Glomerular endothelial cell (primary cell): Measurements from ENCODE around the gene TRERF1. TPM values are rescaled to one million over a fixed set of nuclear protein-coding genes. Genes with fewer than 3 reads are reported as not detected.
"Not testable (repeated sequence)": the region's sequence is repeated elsewhere in the genome, so short reads cannot be mapped to it uniquely, and the experiment has no call there.

Experiments used
- DNase-seq: peaks from one replicate; pipeline ENCODE4 v3.0.0-alpha.2; 2011; ENCODE audit warnings: low read depth, low spot score; ENCODE audit errors: extremely low read depth
- total RNA-seq: library from RNA; depleted of rRNA; stranded (reverse); fragments of >200 nt; gene quantifications from 2 replicates; pipeline ENCODE4 v1.2.3, GENCODE V29; 2015

Gene TRERF1
- total RNA-seq, 1 donor from 2014 or later: 2.5 TPM

DNA sequence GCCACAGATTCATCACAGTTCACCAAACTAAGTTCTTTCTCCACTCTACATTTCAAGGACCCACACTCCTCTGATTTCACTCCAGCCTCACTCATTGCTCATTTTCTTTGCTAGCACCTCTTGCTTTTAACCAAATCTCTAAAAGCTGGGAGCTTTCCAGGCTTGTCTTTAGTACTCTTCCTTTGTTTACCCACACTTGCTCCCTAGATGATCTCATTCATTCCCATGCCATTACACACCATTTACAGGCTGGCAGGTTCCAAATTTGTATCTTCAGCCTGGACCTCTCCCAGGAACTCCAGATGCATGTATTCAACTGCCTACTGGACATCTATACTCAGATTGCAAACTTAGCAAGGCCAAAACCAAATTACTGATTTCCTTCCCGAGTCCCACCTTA lies 251.7 kb downstream of the TRERF1 start:
- DNase-seq: no peak

DNA sequence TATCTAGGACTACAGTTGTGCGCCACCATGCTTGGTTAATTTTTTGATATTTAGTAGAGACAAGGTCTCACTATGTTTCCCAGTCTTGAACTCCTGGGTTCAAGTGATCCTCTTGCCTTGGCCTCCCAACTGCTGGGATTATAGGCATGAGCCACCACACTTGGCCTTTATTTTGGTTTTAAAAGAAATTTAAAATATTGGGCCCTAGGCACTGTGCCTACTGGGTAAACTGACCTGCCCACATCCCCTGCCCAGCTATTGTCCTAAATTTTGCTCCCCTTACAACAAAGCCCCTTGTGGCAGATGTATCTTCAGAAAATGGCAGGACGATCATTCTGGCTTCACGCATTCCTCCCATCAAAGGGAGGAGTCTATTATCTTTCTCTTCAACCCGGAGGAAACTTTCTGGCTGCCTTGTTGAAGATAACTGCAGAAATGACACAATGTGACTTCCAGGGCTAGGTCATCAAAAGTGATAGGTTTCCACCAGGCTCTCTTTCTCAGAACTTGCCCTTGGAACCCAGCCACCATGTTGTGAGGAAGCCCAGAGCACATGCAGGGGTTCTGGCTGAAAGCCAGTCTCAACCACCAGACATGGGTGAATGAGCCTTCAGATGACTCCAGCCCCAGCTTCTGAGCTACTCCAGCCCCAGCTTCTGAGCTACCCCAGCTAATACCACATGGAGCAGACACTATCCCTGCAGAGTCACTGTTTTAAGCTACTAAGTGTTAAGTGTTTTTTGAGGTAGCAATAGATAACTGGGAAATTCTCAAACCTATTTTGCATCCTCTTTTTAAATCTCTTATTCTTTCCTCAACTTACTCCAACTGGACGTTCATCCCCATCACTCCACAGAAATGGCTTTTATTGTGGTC lies 252.4 kb downstream of the TRERF1 start:
- DNase-seq: no peak

GRCh38 chr6:42197555-42198362 lies 254.0 kb downstream of the TRERF1 start:
- no peak for DNase-seq

DNA sequence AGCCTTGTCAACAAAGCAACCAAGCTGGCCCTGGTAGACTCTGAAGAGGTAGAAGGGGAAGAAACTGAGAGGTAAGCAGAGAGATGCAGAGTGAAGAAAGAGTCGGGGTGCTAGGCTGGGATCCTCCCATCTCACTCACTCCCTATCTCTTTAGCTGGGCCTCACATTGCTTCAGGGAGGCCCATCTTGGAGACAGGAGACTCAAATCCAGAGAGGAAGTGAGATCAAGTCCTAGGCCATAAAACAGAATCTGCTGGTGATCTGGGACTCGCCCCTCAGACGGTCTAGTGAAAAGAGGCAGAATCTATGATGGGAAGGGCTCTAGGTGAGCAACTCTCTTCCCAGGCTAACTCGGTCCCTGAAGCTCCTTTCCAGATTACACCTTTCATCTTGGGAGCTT lies 256.3 kb downstream of the TRERF1 start:
- DNase-seq: no peak

DNA sequence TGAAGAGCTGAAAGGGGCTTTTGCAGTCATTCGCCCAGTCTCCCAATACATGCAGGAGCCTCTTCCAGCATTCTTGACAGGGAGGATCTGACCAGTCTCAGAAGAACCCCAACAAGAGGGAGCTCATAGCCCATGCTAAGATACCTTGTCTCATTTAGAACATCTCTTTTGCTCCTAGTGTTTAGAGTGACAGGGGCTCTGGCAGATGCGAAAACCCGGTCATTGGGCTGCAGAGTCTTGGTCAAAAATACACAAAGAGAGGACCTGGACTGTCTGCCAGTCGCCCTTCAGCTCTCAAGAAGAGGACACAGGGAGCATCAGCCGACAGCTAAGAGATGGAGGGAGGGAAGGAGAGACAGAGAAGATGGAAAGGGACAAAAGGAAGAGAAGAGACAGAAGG lies 257.7 kb downstream of the TRERF1 start:
- no peak for DNase-seq

- DNase-seq: no peak
Measured at GRCh38 chr6:42193491-42193894, 258.2 kb downstream of the TRERF1 start.

- DNase-seq: not testable (repeated sequence)
Measured at GRCh38 chr6:42192385-42192784, 259.3 kb downstream of the TRERF1 start.

- no peak for DNase-seq
Measured at GRCh38 chr6:42190554-42191183, 261.1 kb downstream of the TRERF1 start.

- DNase-seq: no peak
Measured at GRCh38 chr6:42188406-42188805, 263.3 kb downstream of the TRERF1 start.

DNA sequence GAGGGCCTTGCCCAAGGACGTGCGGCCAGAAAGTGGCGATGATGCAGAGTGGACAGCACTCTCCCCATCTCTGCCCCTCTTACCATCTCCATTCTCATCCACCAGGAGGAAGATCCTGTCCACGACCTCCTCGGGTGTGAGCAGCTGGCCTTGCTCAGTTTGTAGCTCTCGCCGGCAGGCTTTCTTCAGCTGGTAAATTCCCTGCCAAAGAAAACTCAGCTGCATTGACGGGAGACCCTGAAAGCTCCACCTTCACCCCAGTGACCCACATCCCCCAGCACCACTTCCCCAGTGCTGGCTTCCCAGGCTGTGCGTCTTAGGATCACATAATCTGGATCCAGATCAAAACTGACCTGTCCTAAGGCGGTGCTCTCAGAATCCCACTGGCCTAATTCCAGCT lies 266.1 kb downstream of the TRERF1 start:
- no peak for DNase-seq

GRCh38 chr6:42184475-42184874 lies 267.3 kb downstream of the TRERF1 start:
- DNase-seq: no peak

GRCh38 chr6:42182101-42182500 lies 269.6 kb downstream of the TRERF1 start:
- DNase-seq: no peak

- DNase-seq: no peak
Measured at GRCh38 chr6:42179945-42180313, 271.8 kb downstream of the TRERF1 start.

GRCh38 chr6:42179261-42179944 lies 272.3 kb downstream of the TRERF1 start:
- no peak for DNase-seq

GRCh38 chr6:42177514-42178364 lies 274.0 kb downstream of the TRERF1 start:
- DNase-seq: no peak

DNA sequence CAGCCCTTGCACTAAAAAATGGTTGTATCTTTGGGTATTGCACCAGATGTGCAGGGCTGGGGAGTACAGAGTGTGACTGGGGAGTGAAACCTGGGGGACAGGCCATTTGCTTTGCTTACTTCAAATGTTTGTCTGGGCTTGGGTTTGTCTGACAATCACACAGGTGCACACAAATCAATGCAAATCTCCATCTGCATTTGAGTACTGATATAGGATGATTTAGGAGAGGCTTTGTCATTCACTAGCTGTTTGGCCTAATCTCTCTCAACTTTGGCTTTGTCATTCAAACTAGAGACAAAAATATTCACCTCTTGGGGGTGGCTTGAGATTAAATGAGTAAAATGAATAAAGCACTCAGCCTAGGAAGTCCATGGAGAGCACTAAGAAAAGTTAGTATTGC lies 274.7 kb downstream of the TRERF1 start:
- no peak for DNase-seq

DNA sequence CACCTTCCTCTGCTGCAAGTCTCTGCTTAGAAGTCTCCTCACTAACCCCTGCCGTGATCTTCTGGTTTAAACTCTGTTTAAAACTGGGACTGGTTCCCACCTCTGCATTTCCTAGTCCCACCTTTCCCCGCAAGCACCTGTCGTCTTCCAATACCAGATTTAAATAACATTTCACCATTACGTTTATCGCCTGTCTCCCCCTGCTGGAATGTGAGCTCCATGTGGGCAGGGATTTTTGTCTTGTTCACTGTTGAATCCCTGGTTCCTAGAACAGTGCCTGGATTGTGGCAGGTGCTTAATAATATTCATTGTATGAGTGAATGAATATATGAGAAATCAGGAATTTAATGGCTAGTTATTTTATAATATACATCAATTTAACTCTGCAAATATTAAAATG lies 275.9 kb downstream of the TRERF1 start:
- no peak for DNase-seq
